ENCODE measurements around the gene CACNA2D4. TPM values are rescaled to one million over a fixed set of nuclear protein-coding genes. Genes with fewer than 3 reads are reported as not detected.

Gene CACNA2D4
- total and polyA plus RNA-seq, 5 donors: 1.0 to 3.0 (median 1.4) TPM

DNA sequence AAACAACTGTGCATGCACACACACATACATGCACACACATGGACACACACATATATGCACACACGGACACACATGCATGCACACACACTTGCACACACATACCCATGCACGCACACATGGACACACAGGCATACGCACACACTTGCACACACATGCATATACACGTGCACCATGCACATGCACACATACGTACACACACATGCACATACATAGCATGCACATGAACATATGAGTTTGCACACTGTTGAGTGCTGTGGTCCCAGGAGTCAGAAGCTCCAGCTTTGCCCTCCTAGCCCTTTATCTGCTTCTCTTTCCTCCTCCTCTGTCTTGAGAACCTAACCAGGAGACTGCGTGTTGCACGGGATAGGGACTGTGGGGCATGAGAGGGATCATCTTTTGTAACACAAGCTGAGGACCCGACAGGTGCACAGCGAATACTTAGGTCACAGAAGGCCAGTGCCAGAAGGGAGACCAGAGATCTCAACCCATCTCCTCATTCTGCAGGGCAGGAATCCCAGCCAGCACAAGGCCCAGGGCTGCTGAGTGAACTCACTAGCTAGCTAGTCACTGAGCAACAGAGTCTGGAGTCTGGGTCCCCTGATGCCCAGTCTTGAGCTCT, 101.6 kb downstream of the CACNA2D4 start:
- intact Hi-C loops (cut with DNase I): no loop called here
- H3K27ac ChIP-seq (ENCODE audit: low read length): no peak overlapping the region
- DNase-seq: no peak
- no peaks in the 10 kb centered on the region for H3K4me1 ChIP-seq (ENCODE audit: control insufficient read depth, insufficient read depth, low read length)
- no peaks in the 10 kb centered on the region for H3K27me3 ChIP-seq (ENCODE audit: control insufficient read depth, insufficient read depth)
- H3K9me3 ChIP-seq (ENCODE audit: control insufficient read depth, low read length): no peaks in the 10 kb centered on the region
- no peak overlapping the region for H3K4me3 ChIP-seq (ENCODE audit: low read length)
- ATAC-seq: no peak
- WGBS: 95% methylated on average over 9 of the region's 9 CpGs

DNA sequence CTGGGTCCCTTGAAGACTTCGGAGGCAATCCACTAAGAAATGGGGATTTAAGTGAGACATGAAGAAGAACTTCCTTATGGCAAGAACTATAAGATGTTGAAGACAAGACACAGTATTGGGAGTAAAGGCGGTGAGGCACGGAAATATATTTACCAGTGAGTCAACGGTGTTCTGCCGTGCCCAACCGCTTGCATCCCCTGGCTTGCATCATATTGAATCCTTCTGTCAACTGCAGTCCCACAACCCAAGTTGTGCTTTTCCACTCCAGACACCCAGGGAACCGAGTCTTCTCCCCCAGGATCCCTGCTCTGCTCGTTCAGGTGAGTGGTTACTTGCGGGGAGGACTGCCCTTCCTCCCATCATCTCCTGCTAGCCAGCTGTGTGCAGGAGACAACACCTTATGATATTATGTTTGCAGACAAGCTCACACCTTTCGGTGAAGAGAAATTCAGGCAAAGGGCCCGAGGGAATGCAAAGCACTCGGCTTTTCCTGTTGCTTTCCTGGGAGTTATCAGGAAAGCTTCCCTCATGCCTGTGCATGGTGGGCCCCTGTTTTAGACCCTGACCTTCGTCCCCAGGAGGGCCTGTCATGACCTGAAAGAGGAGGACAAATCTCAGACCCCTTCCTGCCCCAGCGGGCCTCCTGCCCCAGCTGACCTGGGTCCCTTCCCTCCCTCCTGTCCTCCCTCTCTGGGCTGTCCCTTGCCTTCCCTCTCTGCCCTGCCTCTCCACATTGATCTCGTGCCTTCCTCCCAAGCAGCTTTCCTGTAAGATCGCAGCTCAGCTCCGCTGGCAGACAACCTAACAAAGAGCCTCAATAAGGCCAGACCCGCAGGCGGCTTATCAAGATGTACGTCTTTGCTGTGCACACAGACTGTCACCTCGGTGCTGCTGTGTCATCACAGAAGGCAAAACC, 102.4 kb downstream of the CACNA2D4 start:
- ATAC-seq: no peak
- intact Hi-C loops (cut with DNase I): no loop called here
- 60% methylated on average over 21 of the region's 21 CpGs for whole genome bisulfite sequencing

DNA sequence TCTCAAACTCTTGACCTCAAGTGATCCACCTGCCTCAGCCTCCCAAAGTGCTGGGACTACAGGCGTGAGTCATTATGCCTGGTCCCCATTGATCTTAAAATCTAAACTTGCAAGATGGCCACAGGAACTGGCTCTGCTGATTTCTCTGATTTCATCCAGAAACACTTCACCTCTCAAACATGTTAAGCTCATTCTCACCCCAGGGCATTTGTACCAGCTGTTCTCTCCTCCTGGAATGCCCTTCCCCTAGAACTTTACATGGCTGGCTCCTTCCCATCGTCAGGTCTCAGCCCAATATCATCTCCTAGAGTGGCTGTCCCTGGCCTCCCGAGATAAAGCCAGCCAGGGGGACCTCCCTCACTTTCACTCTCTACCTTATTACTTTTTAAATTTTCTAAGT, 103.3 kb downstream of the CACNA2D4 start:
- H3K9me3 ChIP-seq (ENCODE audit: control insufficient read depth, low read length): no peaks in the 10 kb centered on the region
- WGBS: 79% methylated on average over 3 of the region's 3 CpGs
- intact Hi-C loops (cut with DNase I): no loop called here
- no peak overlapping the region for H3K27ac ChIP-seq (ENCODE audit: low read length)
- H3K4me3 ChIP-seq (ENCODE audit: low read length): no peak overlapping the region
- no peak for ATAC-seq
- H3K27me3 ChIP-seq (ENCODE audit: control insufficient read depth, insufficient read depth): no peaks in the 10 kb centered on the region
- no peaks in the 10 kb centered on the region for H3K4me1 ChIP-seq (ENCODE audit: control insufficient read depth, insufficient read depth, low read length)
- DNase-seq: peak in 1 of 3 donors; percentile 1

More for the DNA sequence above, 102.4 kb downstream of the CACNA2D4 start:
- Histone ChIP-seq H3K4me1 (ENCODE audit: control insufficient read depth, insufficient read depth, low read length) (no peaks in the 10 kb centered on the region), H3K27ac (ENCODE audit: low read length) (no peak overlapping the region), H3K9me3 (ENCODE audit: control insufficient read depth, low read length) (no peaks in the 10 kb centered on the region), H3K4me3 (ENCODE audit: low read length) (no peak overlapping the region), H3K27me3 (ENCODE audit: control insufficient read depth, insufficient read depth) (no peaks in the 10 kb centered on the region)
- DNase-seq: peak in 1 of 3 donors; percentile 18

DNA sequence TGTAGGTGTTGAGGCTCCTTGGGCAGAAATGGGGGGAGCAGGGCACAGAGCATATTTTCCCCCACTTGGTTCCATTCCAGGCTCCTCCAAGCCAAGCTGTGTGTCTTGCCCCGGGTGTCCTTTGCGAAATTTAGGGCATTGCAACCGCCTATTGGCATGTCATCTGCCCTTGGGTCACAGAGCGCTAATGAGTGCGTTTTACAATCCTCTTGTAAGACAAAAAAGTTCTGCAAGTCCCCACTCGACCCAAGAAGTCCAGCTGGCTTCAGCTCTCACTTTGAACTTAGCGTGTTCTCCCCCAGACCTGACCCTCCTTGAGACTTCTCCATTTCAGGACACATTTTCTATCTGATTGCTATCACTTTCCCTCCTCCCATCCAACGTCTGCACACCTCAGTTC, 104.2 kb downstream of the CACNA2D4 start:
- 74% methylated on average over 8 of the region's 8 CpGs for WGBS
- DNase-seq: peak in 1 of 3 donors; percentile 1
- Histone ChIP-seq H3K27ac (ENCODE audit: low read length) (no peak overlapping the region), H3K27me3 (ENCODE audit: control insufficient read depth, insufficient read depth) (no peaks in the 10 kb centered on the region), H3K9me3 (ENCODE audit: control insufficient read depth, low read length) (no peaks in the 10 kb centered on the region), H3K4me1 (ENCODE audit: control insufficient read depth, insufficient read depth, low read length) (no peaks in the 10 kb centered on the region), H3K4me3 (ENCODE audit: low read length) (no peak overlapping the region)
- intact Hi-C loops (cut with DNase I): no loop called here
- no peak for ATAC-seq

DNA sequence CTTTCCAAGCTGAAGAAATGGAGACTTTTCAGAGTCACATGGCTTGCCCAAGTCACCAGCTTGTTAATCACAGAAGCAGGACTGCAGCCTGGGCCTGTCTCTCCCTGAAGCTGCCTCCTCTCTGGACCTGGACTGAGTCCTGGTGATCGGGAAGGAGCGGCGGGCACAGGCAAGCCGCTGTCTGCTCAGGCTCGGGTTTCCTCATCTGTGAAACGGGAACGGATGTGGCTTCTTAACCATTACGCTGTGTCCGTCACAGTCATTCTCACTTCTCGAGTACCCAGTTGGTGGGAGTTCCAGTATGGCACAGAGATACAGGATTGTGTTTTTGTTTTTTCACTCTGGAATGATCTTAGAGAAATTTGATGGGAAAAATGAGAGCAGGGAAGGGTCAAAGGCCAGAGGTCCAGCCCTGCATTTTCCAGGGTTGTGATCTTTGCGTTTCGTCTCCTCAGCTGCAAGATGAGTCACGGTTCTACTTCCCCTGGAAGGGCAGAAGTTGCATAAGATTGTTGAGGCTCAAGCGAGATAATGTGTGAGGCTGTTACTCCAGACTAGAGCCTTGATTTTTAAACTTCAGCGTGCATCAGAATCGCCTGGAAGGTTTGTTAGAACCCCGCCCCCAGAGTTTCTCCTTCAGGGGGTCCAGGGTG, 105.7 kb downstream of the CACNA2D4 start:
- Histone ChIP-seq H3K9me3 (ENCODE audit: control insufficient read depth, low read length) (no peaks in the 10 kb centered on the region), H3K4me3 (ENCODE audit: low read length) (no peak overlapping the region), H3K27ac (ENCODE audit: low read length) (peak overlapping the region; percentile 6), H3K27me3 (ENCODE audit: control insufficient read depth, insufficient read depth) (no peaks in the 10 kb centered on the region), H3K4me1 (ENCODE audit: control insufficient read depth, insufficient read depth, low read length) (no peaks in the 10 kb centered on the region)
- ATAC-seq: peak in 1 of 2 donors; percentile 61
- peak in 1 of 3 donors; percentile 66 for DNase-seq
- intact Hi-C loops (cut with DNase I): no loop called here
- WGBS: 63% methylated on average over 17 of the region's 17 CpGs

DNA sequence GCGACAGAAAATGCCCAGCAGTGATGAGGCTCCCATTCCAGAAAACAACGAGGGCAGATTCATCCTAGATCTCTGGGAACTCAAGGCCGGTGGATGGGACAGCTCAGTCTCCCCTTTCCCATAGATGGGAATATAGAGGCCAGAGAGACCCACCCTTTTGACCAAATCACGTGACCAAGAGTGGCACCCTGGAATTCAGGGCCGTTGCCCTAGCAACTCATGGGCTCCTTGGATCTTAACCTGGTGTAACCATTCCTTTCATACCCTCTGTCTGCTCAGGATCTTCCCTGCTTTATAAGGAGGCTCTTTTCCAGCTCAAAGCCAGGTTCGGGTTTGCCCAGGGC, 106.5 kb downstream of the CACNA2D4 start:
- peak in 1 of 3 donors; percentile 5 for DNase-seq
- no peak overlapping the region for H3K4me3 ChIP-seq (ENCODE audit: low read length)
- intact Hi-C loops (cut with DNase I): no loop called here

DNA sequence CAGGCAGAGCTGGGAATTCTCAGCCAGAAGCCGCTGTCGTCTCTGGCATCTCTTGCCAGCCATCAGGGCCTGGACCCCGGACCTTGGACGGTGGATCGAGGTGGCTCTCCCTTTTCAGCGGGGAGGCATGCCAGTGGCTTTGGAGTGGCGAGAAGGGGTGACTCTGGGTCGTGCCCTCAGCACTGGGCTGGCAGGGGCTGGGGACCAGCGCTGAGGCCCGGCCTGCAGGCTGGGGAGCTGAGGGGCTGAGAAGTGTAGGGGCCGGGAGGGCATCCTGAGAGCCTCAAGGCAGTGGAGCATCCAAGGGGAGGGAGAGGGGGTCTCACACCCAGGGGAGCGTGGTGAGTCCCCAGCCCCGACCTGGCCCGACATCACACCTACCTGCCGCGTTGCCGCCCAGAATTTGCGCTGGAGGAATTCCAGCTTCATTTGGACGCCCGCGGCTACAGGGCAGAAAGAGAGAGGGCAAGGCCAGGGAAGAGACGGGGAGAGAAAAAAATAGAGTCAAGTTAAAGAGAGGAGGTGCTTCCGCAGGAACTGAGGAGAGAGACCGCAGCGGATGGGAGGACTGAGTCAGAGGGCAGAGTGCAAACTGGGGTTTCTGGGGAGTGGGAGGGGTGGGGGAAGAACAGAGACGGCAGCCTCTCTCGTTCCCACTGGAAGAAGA, 107.0 kb downstream of the CACNA2D4 start:
- no peak overlapping the region for H3K27ac ChIP-seq (ENCODE audit: low read length)
- no peaks in the 10 kb centered on the region for H3K9me3 ChIP-seq (ENCODE audit: control insufficient read depth, low read length)
- H3K4me1 ChIP-seq (ENCODE audit: control insufficient read depth, insufficient read depth, low read length): no peaks in the 10 kb centered on the region
- intact Hi-C loops (cut with DNase I): no loop called here
- DNase-seq (peak in 2 of 3 donors; percentile 46 to 49), ATAC-seq (peak in 1 of 2 donors; percentile 13)
- H3K27me3 ChIP-seq (ENCODE audit: control insufficient read depth, insufficient read depth): no peaks in the 10 kb centered on the region
- no peak overlapping the region for H3K4me3 ChIP-seq (ENCODE audit: low read length)
- WGBS: 74% methylated on average over 27 of the region's 27 CpGs

More for the DNA sequence above, 106.5 kb downstream of the CACNA2D4 start:
- Histone ChIP-seq H3K27me3 (ENCODE audit: control insufficient read depth, insufficient read depth) (no peaks in the 10 kb centered on the region), H3K4me1 (ENCODE audit: control insufficient read depth, insufficient read depth, low read length) (no peaks in the 10 kb centered on the region), H3K9me3 (ENCODE audit: control insufficient read depth, low read length) (no peaks in the 10 kb centered on the region), H3K27ac (ENCODE audit: low read length) (no peak overlapping the region)
- ATAC-seq: no peak
- 77% methylated on average over 6 of the region's 6 CpGs for WGBS

DNA sequence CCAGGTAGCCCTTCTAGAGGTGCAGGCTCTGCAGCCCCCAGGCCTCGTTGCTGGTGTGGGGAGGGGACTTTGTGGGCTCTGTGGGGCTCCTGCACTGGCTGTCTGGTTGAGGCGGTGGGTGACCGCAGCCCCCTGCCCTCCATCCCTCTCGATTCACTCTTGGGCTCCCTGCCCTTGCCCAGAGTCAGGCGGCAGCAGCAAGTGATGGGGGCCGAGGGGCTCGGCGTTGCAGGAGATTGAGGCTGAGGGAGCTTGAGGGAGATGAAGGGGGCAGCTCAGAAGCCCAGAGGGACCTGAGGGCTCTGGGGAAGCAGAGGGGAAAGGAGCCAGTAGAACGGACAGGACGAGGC, 107.5 kb downstream of the CACNA2D4 start:
- no peak for DNase-seq
- H3K27me3 ChIP-seq (ENCODE audit: control insufficient read depth, insufficient read depth): no peaks in the 10 kb centered on the region
- H3K4me1 ChIP-seq (ENCODE audit: control insufficient read depth, insufficient read depth, low read length): no peaks in the 10 kb centered on the region
- no peak overlapping the region for H3K4me3 ChIP-seq (ENCODE audit: low read length)
- H3K27ac ChIP-seq (ENCODE audit: low read length): no peak overlapping the region
- H3K9me3 ChIP-seq (ENCODE audit: control insufficient read depth, low read length): no peaks in the 10 kb centered on the region
- 88% methylated on average over 10 of the region's 10 CpGs for WGBS
- intact Hi-C loops (cut with DNase I): no loop called here
- no peak for ATAC-seq

DNA sequence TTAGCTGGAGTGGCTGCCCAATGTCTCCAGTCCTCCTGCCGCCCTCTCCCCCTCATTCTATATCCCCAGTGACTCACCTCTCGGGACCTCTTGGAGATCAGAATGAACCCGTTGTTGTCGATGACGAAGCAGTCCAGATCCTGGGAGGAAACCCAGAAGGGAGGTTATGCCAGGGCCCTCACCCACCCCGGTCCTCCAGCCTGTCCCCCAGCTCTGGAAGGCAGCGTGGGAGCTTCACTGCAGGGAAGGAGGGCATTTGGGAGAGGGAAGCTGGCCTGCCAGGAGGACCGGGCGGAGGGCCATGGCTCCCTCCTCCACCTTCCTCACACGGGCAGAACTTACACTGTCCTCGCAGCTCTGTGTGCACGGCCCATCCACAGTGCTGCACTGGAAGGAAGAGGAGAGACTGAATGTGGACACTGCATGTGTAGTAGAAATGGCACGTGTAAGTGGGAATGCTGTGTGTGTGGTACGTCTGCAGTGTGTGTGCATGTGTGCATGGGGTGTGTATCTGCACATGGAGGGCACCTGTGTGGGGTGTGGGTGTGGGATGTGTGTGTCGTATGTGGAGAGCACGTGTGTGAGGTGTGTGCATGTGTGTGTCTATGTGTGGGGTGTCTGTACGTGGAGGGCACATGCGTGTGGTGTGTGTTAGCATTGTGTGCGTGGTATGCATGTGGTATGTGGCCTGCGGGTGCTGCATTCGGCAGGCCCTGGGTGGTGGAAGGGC, 108.1 kb downstream of the CACNA2D4 start:
- H3K27ac ChIP-seq (ENCODE audit: low read length): no peak overlapping the region
- 85% methylated on average over 21 of the region's 21 CpGs for WGBS
- no peaks in the 10 kb centered on the region for H3K9me3 ChIP-seq (ENCODE audit: control insufficient read depth, low read length)
- H3K4me3 ChIP-seq (ENCODE audit: low read length): no peak overlapping the region
- H3K27me3 ChIP-seq (ENCODE audit: control insufficient read depth, insufficient read depth): no peaks in the 10 kb centered on the region
- DNase-seq (peak in 1 of 3 donors; percentile 44), ATAC-seq (no peak)
- intact Hi-C loops (cut with DNase I): no loop called here
- H3K4me1 ChIP-seq (ENCODE audit: control insufficient read depth, insufficient read depth, low read length): no peaks in the 10 kb centered on the region

DNA sequence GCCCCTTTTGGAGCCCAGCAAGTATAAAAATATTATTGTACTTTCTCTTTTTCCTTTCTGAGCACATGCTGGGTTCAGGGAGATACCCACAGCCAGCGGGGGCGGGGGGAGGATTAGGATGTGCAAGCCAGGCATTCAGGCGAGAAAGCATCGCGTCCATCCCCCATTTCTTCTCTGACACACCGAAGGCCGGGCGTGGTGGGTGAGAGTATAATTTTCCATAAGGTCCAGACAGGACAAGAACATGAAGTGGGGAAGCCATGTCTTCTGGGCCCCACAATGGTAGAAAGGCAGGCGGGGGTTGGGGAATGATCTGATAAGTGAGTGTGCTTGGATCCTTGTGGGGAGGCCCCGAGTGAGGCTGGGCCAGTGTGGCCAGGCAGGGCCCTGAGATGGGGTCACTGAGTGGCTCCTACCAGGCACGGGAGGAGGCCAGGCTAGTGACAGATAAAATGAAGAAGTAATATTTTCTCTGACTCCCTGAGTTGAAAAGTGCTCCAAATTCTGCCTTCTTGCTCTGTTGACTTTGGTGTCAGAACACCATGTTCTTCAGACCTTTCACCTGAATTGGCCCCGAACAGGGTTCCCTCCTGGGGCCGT, 108.8 kb downstream of the CACNA2D4 start:
- 89% methylated on average over 13 of the region's 13 CpGs for WGBS
- Histone ChIP-seq H3K27ac (ENCODE audit: low read length) (no peak overlapping the region), H3K4me1 (ENCODE audit: control insufficient read depth, insufficient read depth, low read length) (no peaks in the 10 kb centered on the region), H3K9me3 (ENCODE audit: control insufficient read depth, low read length) (no peaks in the 10 kb centered on the region), H3K27me3 (ENCODE audit: control insufficient read depth, insufficient read depth) (no peaks in the 10 kb centered on the region), H3K4me3 (ENCODE audit: low read length) (no peak overlapping the region)
- no peak for ATAC-seq
- intact Hi-C loops (cut with DNase I): loop anchor here in 1 of 4 donors (5.0 kb wide), 1 partner anchor 128 kb away; no protein-coding TSS in a partner anchor
- peak in 1 of 3 donors; percentile 18 for DNase-seq

Data from right cardiac atrium (tissue), 5 donors.